ENCODE measurements around the gene HK1. TPM values are rescaled to one million over a fixed set of nuclear protein-coding genes. Genes with fewer than 3 reads are reported as not detected.
"Not testable (repeated sequence)": the region's sequence is repeated elsewhere in the genome, so short reads cannot be mapped to it uniquely, and the experiment has no call there.

HK1 gene
- total RNA-seq, 1 experiment from 2014 or later: 28.9 TPM

- not testable (repeated sequence) for DNase-seq (ENCODE audit: low read depth)
These were observed 30.0 kb downstream of the HK1 start for GRCh38 chr10:69308304-69308703.

- no peak for DNase-seq (ENCODE audit: low read depth)
These were observed 33.0 kb downstream of the HK1 start for GRCh38 chr10:69311309-69311708.

DNA sequence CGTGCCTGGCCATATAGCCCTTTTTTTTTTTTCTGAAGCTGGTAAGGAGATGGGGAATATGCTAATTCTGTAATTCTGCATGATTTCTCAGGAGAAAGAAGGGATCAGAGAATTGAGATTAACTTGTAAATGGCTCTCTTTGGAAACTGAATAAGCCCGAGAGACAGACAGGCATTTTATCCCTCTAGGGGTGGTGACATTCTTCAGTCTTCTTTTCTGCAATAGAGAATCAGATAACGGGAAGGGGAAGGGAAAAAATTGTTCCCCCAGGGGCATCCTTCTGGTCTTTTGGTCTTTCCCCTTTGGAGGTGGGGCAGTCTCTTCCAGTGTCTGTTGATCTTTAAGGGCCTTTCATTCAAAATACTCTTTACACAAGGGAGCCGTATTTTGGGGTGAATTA, 34.2 kb downstream of the HK1 start:
- no peak for DNase-seq (ENCODE audit: low read depth)

DNA sequence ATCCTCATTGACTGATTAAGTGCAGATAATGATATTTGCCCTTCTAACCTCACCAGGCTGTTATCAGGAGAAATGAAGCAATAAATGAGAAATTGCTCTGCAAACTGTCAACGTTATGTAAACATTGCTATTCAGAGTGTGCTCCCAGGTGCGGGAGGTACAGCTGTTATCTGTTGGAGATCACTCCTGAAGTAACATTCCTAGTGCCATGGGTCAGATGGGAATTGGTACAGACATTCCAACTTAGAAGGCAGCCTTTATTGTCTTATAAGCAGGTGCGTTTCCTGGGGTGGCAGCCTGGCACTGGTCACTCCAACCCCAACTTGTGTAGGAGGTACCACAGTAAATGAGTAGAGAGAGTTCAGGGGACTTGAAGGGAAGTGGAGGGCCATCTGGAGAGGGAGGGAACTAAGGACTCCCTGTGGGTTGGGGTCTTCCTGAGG, 36.8 kb downstream of the HK1 start:
- DNase-seq (ENCODE audit: low read depth): no peak

GRCh38 chr10:69315610-69316312, 37.5 kb downstream of the HK1 start:
- DNase-seq (ENCODE audit: low read depth): no peak

DNA sequence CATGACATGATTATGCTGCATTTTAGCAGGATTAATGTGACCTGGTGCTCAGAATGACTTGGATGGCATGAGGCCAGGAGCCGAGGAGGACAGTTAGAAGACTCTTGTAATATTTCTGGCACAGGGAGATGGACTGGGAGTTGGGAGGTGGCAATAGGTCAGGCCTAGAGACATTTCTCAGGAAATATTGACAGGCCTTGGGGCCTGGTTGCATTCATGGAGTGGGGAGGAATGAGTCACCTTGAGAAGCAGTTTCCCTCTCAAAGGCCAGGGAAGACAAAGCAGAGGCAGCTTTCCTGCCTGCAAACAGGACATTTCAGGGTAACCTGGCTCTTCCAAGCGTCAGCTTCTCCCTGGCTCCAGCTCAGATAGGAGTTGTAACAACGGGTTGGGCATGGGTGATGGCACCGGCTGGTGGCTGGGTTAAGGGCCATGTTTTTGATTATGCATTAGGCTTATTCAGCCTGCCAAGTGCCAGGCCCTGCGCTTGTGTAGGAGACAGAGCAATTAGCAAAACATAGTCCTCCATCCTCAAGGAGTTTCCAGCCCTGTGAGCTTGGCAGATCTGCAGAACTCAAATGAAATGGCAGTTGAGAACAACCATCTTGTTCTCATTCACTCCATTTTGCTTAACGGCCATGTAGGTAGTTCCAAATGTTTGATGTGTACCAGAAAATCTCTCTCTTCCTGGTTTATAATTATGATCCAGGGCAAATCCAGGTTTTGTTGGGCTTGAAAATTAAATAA, 38.2 kb downstream of the HK1 start:
- peak; percentile 33 for DNase-seq (ENCODE audit: low read depth)

DNA sequence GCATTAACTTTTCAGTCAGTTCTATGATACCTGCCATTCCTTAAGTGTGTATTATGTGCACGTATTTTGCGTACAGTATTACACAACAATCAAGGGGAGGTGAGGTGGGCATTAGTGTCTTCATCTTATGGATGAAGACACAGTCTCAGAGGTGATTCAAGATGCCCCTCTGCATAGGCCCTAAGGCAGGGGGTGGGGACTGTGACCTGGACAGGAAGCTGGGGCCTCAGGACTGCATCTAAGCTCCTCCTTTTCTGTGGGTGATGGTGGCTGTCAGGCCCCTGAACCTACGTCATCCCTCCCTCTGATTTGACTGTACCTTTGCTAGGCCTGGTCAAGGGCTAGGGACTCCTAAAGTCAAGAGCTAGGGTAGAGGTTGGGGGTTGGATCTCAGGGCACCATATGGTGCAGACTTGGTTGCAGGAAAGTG, 38.9 kb downstream of the HK1 start:
- no peak for DNase-seq (ENCODE audit: low read depth)

GRCh38 chr10:69317626-69318105, 39.4 kb downstream of the HK1 start:
- DNase-seq (ENCODE audit: low read depth): no peak

DNA sequence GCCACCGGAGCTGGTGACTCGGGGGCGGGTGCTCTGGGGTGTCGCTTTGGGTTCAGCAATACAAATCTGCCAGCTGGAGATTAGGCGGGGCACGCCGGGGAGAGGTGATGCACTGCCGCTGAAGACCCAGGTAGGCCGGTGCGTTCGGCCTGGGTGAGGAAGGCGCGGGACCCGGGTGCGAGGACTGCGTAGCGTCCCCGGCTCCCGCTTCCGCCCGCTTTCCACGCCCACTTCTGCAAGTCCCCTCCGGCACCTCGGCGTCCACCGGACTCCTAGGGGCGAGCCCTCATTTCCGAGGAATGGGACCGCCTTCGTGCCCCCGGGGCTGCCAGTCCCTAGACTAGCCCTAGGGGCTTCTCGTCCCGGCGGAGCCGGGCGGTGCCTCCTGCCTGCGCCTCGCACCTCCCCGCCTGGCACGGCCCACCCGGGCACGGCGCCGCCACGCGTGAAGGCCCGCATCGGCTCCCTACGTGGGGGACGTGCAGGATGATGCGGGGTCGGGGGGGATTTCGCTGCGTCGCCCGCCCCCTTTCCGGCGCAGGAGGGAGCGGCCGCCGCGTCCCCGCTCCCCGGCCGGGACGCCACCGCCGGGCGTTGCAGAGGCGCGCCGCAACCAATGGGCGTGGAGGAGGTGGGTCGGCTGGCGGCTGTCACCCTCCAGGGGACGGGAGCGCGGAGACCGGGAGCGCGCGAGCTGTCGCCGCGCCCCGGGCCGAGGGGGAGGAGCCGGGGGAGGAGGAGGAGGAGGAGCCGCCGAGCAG, 40.0 kb downstream of the HK1 start:
- DNase-seq (ENCODE audit: low read depth): peak; percentile 89

DNA sequence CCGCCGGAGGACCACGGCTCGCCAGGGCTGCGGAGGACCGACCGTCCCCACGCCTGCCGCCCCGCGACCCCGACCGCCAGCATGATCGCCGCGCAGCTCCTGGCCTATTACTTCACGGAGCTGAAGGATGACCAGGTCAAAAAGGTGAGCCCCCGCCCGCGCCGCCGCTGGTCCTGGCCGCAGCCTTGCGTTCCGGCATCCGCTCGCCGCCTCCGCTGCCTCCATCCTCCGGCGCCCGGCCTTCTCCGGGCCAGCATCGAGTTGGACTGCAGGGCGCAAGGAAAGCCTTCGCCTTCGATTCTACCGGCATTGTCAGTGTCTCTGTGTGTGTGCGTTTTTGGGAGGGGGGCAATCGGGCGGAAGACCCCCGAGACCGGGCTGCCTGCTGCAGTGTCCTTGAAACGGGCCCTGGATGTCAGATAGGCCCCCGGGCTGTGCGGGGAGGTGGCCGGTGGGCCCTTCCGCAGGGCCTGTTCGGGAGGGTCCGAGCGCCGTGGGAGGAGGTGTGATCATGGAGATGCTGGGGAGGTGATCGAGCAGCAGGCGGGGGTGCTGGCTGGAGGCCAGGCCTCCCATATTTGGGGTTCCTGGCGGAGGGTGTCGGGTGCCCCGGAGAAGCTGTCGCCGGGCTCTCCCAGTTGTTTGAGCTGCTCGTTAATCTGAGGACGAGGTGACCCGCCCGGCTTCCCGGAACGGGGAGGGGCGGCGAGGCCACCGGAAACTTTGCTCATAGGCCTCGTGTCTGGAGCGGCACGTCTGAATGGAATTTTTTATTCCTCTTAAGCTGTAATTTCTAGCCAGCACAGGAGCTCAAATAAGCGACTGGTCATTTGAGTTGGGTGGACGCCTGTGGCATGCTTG, 40.8 kb downstream of the HK1 start:
- DNase-seq (ENCODE audit: low read depth): peak; percentile 60

DNA sequence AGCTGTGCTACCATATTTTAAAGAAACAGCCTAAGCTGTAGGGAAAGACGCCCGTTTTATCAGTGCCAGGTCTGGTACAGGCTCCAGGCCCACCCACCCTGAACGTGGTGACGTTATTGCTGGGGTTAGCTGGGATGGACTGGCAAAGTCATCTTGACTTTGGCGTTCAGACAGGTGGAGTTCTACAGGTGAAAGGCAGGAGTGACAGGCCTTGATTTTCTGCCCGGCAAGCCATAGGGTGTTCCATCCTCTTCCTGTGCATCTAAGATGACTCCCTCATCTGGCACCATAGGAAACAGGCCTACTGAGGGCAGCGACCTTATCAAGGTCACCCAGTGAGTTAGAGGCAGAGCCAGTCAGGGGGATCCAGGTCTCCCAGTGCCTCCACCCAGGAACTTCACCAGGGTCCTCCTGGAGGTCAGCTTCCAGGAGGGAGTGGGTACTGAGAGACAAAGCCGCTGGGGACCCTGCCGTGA, 41.6 kb downstream of the HK1 start:
- no peak for DNase-seq (ENCODE audit: low read depth)

- no peak for DNase-seq (ENCODE audit: low read depth)
These were observed 42.2 kb downstream of the HK1 start for GRCh38 chr10:69320521-69320920.

DNA sequence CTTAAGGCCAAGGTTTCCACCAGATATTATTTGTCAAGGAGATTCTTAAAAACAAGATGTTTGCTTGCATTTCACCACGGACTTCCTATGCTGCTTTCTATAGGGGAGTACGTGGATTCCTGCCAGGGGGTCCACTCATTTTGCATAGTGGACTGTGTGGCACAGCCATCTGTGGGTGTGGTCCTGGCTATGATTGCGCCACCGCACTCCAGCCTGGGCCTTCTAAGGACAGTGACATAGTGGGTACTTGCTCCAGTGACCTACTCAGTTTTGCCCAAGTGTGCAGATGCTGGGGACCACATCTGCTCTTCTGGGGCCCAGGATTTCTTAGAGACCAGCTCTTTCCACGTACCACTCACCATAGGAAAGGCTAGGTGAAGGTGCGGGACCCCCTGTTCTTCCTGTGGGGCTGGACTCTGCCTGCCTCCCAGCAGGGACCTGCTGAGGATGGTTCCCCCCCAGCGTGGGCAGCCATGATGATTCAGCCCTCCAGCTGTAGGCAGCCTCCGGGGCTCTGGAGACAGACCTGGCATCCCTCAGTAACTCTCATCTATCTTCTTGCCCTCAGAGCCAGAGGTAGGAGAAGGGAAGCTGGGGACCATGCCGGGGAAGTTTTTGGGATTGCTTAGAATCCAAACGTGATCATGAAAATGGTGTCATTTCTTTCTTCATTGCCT, 42.9 kb downstream of the HK1 start:
- no peak for DNase-seq (ENCODE audit: low read depth)

- no peak for DNase-seq (ENCODE audit: low read depth)
These were observed 43.6 kb downstream of the HK1 start for GRCh38 chr10:69321865-69322264.

DNA sequence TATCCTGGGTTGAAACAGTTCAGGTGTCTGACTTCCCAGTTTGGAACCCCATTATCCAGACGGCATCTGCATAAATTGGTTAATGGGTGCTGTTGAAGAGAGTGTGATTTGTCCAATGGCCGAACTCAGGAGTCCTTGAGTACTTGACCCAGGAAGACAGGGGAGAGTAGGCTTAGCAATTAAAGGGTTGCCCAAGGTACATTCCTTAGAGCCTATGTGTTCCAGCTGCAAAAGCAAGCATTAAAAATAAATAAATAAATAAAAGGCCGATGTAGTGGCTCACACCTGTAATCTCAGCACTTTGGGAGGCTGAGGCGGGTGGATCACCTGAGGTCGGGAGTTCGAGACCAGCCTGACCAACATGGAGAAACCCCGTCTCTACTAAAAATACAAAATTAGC, 44.0 kb downstream of the HK1 start:
- not testable (repeated sequence) for DNase-seq (ENCODE audit: low read depth)

GRCh38 chr10:69323622-69324021, 45.3 kb downstream of the HK1 start:
- no peak for DNase-seq (ENCODE audit: low read depth)

DNA sequence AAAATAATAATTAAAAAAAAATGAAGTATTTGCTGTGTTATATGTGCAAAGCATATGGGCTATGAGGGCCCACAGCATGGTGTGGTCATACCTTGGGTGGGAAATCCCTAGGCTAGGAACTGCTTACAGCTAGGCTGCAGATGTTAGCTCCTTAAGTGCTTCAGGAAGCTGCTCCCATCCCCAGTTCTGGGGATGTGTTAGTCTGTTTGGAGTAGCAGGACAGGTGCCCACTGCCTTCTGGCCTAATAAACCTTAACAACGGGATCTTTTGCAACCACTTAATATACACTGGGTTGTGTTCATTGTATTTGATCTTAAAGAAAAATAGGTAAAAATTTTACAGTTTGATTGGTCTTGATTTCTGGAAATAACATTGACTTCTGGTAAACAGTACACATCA, 46.3 kb downstream of the HK1 start:
- DNase-seq (ENCODE audit: low read depth): no peak

DNA sequence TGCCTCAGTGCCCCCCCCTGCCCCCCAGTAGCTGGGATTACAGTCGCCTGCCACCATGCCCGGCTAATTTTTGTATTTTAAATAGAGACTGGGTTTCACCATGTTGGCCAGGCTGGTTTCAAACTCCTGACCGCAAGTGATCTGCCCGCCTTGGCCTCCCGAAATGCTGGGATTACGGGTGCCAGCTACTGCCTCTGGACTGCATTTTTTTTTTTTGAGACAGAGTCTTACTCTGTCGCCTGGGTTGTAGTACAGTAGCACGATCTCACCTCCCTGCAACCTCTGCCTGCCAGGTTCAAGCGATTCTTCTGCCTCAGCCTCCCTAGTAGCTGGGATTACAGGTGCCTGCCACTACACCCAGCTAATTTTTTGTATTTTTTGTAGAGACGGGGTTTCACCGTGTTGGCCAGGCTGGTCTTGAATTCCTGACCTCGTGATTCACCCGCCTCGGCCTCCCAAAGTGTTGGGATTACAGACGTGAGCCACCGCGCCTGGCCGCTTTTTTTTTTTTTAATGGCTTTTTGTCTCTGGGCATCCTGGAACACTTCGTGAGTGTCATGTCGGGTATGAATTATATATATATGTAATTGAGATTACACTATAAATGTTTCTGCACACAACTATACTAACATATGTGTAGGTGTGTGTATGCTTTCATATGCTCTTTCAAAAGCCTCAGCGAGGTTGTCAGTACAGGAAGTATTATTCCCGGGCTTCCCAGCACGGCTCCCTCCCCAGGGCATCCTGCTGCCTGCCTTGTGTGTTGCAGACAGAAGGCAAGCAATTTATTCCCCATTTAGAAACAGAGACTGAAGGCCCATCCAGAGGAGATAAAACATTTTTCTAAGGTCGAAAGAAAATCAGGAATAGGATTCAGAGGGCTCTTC, 47.6 kb downstream of the HK1 start:
- DNase-seq (ENCODE audit: low read depth): peak; percentile 58

GRCh38 chr10:69326692-69327091, 48.4 kb downstream of the HK1 start:
- no peak for DNase-seq (ENCODE audit: low read depth)
